Gastrocnemius medialis (tissue), 4 donors: ENCODE measurements around the gene FKTN.

ENCODE experiments used
- CTCF ChIP-seq, 5 experiments: fragments of 450-650 bp in 3 of 5; fragments of 200-600 bp in 2 of 5; sonication (generic) in 2 of 5; IDR thresholded peaks in 4 of 5; conservative IDR thresholded peaks in 1 of 5; 1 replicate in 4 of 5; 2 replicates in 1 of 5; pipeline ENCODE4 v1.5.1; 2016 to 2019; ENCODE audit warnings: antibody characterized with exemption in 5 of 5, mild to moderate bottlenecking in 3 of 5, moderate library complexity in 3 of 5
- POLR2A ChIP-seq, 2 donors: fragments of 450-650 bp; IDR thresholded peaks; one replicate each; pipeline ENCODE4 v1.6.1; 2017; ENCODE audit warnings: antibody characterized with exemption in 2 of 2, mild to moderate bottlenecking in 2 of 2, moderate library complexity in 2 of 2

GRCh38 chr9:105661011-105661410, 103.1 kb downstream of the FKTN start:
- TF ChIP-seq CTCF (IDR thresholded peaks at IDR 0.05 in 4 of 5, conservative IDR thresholded peaks at IDR 0.05 in 1 of 5) (no peak), POLR2A (IDR thresholded peaks at IDR 0.05) (no peak)
